HL-60 (cell line): ENCODE measurements around the gene SHLD1.

ENCODE experiments used
- DNase-seq, 2 experiments: peaks; one replicate each; pipeline ENCODE4 v3.0.0-alpha.2; 2010 to 2020; ENCODE audit warnings: low read depth in 1 of 2, low spot score in 1 of 2
- H3K27ac ChIP-seq: fragments of 250-450 bp; sonication (Bioruptor Pico); replicated peaks from 2 replicates; pipeline ENCODE4 v1.5.1; 2020; ENCODE audit warnings: mild to moderate bottlenecking, moderate library complexity
- H3K27me3 ChIP-seq: fragments of 250-450 bp; sonication (Bioruptor Pico); 2 replicates; pipeline ENCODE4 v1.5.1; 2021; ENCODE audit warnings: mild to moderate bottlenecking, moderate library complexity; ENCODE audit not compliant: insufficient read depth, poor library complexity, severe bottlenecking
- H3K4me3 ChIP-seq: replicated peaks from 2 replicates; pipeline ENCODE4 v1.5.1; 2011; ENCODE audit warnings: mild to moderate bottlenecking, control low read depth, low read length; ENCODE audit not compliant: insufficient read depth
- GABPA ChIP-seq: IDR thresholded peaks from 2 replicates; pipeline ENCODE4 v1.6.1; 2012; ENCODE audit warnings: low read depth
- POLR2AphosphoS5 ChIP-seq: IDR thresholded peaks from 2 replicates; pipeline ENCODE4 v1.6.1; 2012; ENCODE audit warnings: low read depth
- SPI1 ChIP-seq: IDR thresholded peaks from 2 replicates; pipeline ENCODE4 v1.6.1; 2012; ENCODE audit warnings: low read depth, mild to moderate bottlenecking, borderline replicate concordance
- TF ChIP-seq, protein P1 (sequence below): IDR thresholded peaks from one replicate; pipeline ENCODE4 v1.5.1; 2011; ENCODE audit warnings: low read length, control low read depth, inconsistent platforms; ENCODE audit not compliant: insufficient read depth
- TF ChIP-seq, protein P2 (sequence below): IDR thresholded peaks from 2 replicates; pipeline ENCODE4 v1.6.1; 2012; ENCODE audit warnings: low read depth; ENCODE audit not compliant: insufficient replicate concordance

The SHLD1 gene

DNA sequence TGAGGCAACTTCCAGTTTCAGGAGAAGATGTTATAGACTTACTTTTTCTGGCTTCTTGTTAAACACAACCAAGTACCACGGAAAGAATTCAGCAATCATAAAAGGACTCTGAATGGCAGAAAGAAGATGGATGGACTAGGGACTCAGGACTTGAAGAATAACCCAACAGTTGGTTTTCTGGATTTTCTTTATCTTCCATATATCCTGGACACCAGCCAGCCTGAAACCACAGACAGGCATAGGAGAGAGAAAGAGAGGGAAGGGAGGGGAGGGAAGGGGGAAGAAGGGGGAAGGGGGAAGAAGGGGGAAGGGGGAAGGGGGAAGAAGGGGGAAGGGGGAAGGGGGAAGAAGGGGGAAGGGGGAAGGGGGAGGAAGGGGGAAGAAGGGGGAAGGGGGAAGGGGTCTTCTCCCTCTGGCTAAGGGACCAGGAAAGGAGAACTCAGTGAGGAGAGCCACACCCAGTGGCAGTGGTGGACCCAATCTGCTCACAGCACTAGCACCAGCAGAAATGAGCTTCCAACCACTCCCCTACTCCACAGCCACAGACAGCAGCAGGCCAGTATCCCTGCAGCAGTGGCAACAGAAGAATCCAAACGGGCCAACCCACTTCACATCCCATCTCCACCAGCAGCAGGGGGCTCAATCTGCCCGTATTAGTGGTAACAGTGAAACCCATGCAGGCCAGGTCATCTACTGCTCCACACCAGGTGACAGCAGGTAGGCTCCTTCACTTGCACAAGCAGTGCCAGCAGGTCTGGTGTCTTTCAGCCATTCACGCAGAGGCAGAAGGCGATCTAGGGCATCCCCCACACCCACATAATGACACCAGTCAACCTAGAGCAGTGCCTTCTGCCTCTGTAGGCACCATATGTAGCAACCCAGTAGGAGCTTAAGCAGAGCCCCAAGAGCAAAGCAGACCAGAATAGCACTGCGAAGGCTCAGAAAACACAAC lies 121.5 kb downstream of the SHLD1 start:
- H3K4me3 ChIP-seq, result no peak overlapping the region
- H3K27ac ChIP-seq, result no peak overlapping the region; the same call in 1 of the 2 replicates
- TF ChIP-seq SPI1, result no peak
- no peaks in the 10 kb centered on the region for H3K27me3 ChIP-seq
- DNase-seq, result peak; percentile 10 to 27

DNA sequence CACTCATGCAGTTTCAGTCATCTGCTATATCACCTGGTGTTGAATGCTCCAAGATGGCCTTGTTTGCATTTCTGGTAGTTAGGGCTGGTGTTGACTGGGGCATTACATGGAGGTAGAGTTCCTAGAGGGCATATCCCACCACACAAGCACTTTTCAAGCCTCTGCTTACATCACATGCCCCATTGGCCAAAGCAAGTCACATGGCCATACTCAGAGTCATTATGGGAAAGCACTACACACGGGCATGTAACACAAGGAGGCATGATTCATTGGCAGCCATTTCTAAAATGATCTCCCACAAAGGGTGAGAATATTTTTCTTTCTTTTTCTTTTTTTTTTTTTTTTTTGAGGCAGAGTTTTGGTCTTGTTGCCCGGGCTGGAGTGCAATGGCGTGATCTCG lies 126.9 kb downstream of the SHLD1 start:
- no peak for DNase-seq
- Histone ChIP-seq H3K27me3 (no peaks in the 10 kb centered on the region), H3K27ac (no peak overlapping the region), H3K4me3 (no peak overlapping the region)
- TF ChIP-seq GABPA, result no peak
- TF ChIP-seq SPI1, result no peak
- TF ChIP-seq, protein P1, sequence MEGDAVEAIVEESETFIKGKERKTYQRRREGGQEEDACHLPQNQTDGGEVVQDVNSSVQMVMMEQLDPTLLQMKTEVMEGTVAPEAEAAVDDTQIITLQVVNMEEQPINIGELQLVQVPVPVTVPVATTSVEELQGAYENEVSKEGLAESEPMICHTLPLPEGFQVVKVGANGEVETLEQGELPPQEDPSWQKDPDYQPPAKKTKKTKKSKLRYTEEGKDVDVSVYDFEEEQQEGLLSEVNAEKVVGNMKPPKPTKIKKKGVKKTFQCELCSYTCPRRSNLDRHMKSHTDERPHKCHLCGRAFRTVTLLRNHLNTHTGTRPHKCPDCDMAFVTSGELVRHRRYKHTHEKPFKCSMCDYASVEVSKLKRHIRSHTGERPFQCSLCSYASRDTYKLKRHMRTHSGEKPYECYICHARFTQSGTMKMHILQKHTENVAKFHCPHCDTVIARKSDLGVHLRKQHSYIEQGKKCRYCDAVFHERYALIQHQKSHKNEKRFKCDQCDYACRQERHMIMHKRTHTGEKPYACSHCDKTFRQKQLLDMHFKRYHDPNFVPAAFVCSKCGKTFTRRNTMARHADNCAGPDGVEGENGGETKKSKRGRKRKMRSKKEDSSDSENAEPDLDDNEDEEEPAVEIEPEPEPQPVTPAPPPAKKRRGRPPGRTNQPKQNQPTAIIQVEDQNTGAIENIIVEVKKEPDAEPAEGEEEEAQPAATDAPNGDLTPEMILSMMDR, result no peak
- no peak for TF ChIP-seq POLR2AphosphoS5
- TF ChIP-seq, protein P2, sequence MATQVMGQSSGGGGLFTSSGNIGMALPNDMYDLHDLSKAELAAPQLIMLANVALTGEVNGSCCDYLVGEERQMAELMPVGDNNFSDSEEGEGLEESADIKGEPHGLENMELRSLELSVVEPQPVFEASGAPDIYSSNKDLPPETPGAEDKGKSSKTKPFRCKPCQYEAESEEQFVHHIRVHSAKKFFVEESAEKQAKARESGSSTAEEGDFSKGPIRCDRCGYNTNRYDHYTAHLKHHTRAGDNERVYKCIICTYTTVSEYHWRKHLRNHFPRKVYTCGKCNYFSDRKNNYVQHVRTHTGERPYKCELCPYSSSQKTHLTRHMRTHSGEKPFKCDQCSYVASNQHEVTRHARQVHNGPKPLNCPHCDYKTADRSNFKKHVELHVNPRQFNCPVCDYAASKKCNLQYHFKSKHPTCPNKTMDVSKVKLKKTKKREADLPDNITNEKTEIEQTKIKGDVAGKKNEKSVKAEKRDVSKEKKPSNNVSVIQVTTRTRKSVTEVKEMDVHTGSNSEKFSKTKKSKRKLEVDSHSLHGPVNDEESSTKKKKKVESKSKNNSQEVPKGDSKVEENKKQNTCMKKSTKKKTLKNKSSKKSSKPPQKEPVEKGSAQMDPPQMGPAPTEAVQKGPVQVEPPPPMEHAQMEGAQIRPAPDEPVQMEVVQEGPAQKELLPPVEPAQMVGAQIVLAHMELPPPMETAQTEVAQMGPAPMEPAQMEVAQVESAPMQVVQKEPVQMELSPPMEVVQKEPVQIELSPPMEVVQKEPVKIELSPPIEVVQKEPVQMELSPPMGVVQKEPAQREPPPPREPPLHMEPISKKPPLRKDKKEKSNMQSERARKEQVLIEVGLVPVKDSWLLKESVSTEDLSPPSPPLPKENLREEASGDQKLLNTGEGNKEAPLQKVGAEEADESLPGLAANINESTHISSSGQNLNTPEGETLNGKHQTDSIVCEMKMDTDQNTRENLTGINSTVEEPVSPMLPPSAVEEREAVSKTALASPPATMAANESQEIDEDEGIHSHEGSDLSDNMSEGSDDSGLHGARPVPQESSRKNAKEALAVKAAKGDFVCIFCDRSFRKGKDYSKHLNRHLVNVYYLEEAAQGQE, result no peak

DNA sequence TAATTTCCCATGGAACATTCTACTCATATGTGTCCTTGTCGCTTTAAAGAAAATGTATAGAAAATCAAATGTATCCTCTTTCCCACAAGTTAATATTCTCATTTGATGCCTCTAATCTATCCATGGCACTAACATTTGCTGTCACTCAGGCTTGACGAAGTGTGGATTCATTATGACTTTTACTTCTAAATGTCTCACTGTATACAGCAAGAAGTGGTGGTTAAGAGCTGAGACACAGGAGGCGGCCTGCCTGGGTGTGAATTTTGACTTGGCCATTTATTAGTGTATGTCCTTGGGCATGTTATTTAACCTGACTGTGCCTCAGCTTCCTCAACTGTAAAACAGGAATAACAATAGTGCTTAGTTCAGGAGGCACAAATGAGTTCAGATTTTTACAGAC lies 130.1 kb downstream of the SHLD1 start:
- no peak overlapping the region for H3K27ac ChIP-seq
- no peak for DNase-seq
- TF ChIP-seq, protein P2, result no peak
- TF ChIP-seq, protein P1, result no peak
- TF ChIP-seq SPI1, result no peak
- no peak for TF ChIP-seq GABPA
- TF ChIP-seq POLR2AphosphoS5, result no peak
- no peaks in the 10 kb centered on the region for H3K27me3 ChIP-seq
- no peak overlapping the region for H3K4me3 ChIP-seq

DNA sequence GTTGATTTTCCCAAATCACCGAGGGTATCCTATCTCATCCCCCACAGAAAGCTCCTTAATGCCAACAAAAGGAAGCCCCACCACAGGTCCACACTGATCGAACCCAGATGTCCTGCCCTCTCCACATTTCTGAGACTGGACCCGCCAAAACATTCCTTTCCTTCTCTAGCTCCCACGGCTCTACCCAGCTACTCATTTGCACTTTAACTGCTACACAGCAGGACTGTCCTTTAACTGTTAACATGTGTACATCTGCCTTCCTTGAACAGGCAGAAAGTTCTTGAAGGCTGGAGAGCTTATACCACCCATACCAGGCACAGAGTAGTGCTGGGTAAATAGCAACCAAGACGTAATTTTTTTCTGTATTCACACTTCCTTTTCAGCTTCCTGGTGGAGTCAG lies 131.5 kb downstream of the SHLD1 start:
- Histone ChIP-seq H3K4me3 (no peak overlapping the region), H3K27ac (no peak overlapping the region), H3K27me3 (no peaks in the 10 kb centered on the region)
- TF ChIP-seq GABPA, result no peak
- TF ChIP-seq, protein P1, result no peak
- TF ChIP-seq, protein P2, result no peak
- TF ChIP-seq SPI1, result no peak
- no peak for TF ChIP-seq POLR2AphosphoS5
- no peak for DNase-seq
